T-helper 2 cell treated with Interferon-gamma antibody and Interleukin-4, amounts not matched to agents 100 ng/mL and 5 ng/mL, for 36 hours (primary cell): ENCODE data around the gene PCNX3. TPM values are rescaled to one million over a fixed set of nuclear protein-coding genes. Genes with fewer than 3 reads are reported as not detected.

Source experiments
- intact Hi-C: fragments of 100-400 bp; cut with micrococcal nuclease; formaldehyde crosslinking; loops from one replicate; pipeline ENCODE4 v1.15.1; 2023
- total RNA-seq: library from RNA; stranded (reverse); gene quantifications from 2 replicates; pipeline ENCODE4 v1.2.3, GENCODE V29; 2022

Gene PCNX3
- total RNA-seq, 1 donor from 2014 or later, result 54.8 TPM

DNA sequence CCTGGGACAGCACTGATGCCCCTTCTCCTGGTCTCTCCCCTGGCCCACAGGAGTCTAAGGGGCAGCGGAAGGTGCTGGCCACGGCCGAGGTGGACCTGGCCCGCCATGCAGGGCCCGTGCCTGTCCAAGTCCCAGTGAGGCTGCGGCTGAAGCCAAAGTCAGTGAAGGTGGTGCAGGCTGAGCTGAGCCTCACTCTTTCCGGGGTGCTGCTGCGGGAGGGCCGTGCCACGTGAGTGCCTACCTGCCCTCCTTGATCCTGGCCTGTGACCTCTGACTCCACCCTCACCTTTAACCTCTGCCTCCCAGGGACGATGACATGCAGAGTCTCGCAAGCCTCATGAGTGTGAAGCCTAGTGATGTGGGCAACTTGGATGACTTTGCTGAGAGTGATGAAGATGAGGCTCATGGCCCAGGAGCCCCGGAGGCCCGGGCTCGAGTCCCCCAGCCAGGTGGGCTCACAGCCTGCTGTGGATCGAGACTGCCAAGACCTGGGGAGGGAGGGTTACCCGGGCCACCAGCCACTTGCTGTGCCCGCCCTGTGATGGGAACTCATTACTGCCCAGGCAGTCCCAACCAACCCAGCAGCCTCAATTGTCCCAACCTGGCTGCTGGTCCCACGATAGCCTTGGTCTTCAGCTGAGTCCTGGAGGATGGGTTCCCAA is 35.4 kb upstream of the PCNX3 start:
- intact Hi-C loops, result no loop called here

DNA sequence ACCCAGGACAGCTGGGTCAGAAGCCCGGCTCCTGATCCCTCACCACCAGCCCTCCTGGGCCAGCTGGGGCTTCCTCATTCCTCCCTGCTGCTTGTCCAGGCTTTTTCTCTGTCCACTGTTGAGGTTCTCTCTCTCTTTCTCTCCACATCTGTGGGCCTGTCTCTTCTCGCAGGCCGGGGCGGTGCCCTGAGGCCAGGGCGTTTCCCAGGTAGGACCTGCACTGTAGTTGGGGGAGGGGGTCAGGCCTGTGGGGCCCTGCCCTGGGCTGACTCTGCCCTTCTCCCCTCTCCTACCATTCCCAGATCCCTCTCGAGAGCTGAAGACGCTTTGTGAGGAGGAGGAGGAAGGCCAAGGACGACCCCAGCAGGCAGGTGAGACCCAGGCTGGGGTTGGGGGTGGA is 34.8 kb upstream of the PCNX3 start:
- intact Hi-C loops, result no loop called here

DNA sequence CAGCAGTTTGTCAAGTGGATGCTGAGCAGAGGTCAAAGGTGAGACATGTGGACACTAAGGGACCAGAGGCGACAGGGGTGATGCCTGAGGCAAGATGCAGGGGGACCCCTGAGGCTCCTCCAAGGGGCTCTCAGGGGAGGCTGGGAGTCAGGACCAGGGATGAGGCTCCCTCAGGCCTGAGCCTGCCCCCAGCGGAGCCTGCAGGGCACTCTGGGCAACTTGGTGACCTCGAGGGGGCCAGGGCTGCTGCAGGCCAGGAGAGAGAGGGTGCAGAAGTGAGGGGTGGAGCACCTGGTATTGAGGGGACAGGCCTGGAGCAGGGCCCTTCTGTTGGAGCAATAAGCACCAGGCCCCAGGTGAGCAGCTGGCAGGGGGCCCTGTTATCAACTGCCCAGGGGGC is 33.6 kb upstream of the PCNX3 start:
- intact Hi-C loops, result no loop called here

DNA sequence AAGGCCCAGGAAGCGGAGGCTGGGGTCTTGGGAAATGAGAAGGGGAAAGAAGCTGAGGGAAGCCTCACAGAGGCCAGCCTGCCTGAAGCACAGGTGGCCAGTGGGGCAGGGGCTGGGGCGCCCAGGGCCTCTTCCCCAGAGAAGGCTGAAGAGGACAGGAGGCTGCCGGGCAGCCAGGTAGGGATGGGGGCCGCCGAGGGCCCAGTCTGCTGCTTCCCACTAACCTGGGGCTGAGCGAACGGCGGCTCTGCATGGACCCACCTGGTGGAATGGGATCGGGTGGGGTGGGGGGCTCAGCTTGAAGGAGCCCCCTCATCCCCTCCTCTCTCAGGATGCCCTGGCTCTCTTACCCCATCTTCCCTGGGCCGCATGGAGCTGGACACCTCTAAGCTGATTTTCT is 32.0 kb upstream of the PCNX3 start:
- intact Hi-C loops, result no loop called here

DNA sequence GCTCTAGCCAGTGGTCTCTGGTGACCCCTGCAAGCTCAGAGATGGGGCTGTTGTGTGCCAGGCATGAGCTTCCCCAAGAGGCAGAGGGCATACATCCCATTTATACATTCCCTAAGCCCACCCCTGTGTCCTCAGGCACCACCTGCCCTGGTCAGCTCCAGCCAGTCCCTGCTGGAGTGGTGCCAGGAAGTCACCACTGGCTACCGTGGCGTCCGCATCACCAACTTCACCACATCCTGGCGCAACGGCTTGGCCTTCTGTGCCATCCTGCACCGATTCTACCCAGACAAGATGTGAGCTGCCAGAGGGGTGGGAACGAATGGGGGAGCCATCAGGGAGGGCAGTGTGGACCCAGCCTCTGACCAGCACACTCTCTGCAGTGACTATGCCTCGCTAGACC is 31.5 kb upstream of the PCNX3 start:
- intact Hi-C loops, result no loop called here

DNA sequence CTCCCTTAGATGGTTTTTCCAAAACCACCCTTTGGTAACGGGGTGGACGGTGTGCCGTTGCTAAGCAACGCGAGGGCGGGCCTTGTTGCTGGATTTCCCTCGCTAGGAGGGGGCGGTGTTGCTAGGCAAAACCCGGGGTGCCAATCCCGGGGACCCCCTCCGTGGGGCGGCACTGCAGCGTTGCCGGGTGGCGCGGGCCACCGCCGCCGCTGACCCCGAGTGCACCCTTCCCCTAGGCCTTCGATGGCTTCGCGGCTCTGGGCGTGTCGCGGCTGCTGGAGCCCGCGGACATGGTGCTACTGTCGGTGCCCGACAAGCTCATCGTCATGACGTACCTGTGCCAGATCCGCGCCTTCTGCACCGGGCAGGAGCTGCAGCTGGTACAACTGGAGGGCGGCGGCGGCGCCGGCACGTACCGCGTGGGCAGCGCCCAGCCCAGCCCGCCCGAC is 30.8 kb upstream of the PCNX3 start:
- intact Hi-C loops, result no loop called here

DNA sequence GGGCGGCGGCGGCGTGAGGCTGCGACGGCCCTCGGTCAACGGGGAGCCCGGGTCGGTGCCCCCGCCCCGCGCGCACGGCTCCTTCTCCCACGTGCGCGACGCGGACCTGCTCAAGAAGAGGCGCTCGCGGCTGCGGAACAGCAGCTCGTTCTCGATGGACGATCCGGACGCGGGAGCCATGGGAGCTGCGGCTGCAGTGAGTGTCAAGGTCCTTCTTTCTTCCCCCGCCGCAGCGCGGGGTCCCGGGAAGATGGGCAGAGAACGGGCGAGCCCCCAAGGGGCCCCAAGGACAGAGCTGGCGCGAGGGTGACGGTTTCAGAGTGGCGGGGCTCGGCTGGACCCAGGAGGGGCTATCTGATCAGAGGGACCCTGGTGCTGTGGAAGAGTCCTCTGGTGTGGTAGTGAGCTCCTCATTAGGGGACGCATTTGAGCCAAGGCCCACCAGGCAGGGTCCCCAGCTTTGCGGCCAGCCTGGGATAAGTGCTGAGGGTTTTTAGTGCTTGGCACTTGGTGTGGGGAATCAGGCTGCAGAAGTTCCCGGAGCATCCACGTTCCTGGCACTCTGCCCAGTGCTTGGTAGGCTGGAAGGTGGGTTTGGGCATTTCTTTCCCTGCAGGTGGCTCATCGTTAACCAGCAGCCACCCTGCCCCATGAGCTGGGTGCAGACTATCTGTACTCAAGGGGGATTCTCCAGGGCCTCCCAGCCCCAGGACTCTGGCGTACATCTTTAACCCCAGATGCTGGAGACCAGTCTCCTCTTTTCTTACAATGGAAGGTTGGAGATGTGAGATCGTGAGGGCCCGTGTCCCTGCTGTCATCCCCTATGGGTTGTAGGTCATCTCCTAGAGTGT is 30.0 kb upstream of the PCNX3 start:
- intact Hi-C loops, result no loop called here

DNA sequence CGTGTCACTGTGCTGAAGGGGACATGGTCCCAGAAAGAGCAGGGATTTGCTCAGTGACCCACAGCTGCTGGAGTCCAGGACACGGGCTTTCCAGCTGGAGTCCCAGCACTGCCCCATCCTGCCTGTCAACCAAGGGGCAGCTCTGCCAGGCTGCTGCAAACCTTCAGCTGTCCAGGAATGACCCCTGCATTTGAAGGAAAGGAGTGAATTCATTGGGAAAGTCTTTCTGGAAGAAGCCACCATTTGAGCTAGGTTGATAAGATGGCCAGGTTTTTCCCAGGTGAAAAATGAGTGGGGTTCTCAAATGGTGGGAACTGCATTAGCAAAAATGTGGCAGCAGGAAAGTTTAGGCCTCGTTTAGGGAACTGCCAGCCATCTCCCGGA is 29.3 kb upstream of the PCNX3 start:
- intact Hi-C loops, result no loop called here

DNA sequence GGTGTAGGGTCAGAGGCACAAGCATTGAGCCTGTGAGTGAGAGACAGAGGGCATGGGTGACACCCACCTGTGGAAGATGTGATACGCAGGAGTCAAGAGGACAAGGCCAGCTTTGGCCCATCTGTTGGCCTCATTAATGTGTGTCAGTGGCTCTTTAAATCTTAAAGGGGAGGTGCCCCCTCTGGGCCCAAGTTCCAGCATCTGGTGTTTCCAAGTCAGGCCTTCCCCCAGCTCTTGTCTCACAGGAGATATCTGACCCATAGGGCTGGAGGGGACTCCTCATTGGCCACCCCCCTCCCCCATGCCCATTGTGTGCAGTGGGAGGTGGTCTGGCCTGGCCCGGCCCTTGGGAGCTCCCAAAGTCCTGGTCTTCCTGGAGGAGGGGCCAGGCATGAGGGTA is 28.9 kb upstream of the PCNX3 start:
- intact Hi-C loops, result no loop called here

DNA sequence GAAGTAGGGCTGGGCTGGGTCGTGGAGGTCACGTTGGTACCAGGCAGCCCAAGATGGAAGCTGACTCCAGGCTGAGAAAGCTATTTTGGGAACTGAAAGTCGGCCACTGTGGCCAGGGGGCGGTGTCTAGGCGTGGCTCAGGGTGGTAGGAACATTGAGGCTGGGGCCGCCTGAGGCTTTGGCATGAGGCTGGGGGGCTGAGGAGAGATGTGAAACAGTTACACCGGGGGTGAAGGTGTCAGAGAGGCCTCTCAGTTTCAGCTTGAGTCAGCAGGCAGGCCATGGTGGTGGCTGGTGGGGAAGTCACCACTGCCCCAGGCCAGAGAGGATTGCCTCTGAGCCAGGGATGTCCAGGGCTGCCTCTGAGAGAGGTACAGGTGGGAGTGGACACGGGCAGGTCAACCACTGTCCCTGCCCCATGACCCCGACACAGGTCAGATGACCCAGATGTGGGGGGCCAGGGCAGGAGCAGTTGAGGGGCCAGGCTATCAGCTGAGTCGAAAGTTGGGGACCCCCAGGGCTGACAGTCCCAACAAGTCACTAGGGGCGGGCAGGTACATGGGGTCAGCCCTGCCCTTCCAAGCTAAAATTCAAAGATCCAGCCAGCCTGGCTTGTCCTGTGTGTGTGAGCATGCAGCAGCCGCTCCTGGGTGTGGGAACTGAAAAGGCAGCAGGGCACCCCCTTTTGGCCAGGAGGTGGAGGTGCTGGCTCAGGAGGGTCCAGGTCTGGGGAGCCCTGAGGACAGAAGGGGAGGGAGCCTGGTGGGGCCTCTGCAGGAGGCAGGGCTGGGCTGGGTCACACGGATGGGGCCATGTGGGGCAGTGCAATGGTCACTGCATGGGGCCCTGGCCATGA is 27.1 kb upstream of the PCNX3 start:
- intact Hi-C loops, result loop anchor here (1.0 kb wide), 2 partner anchors 14 to 48 kb away; no protein-coding TSS in a partner anchor

DNA sequence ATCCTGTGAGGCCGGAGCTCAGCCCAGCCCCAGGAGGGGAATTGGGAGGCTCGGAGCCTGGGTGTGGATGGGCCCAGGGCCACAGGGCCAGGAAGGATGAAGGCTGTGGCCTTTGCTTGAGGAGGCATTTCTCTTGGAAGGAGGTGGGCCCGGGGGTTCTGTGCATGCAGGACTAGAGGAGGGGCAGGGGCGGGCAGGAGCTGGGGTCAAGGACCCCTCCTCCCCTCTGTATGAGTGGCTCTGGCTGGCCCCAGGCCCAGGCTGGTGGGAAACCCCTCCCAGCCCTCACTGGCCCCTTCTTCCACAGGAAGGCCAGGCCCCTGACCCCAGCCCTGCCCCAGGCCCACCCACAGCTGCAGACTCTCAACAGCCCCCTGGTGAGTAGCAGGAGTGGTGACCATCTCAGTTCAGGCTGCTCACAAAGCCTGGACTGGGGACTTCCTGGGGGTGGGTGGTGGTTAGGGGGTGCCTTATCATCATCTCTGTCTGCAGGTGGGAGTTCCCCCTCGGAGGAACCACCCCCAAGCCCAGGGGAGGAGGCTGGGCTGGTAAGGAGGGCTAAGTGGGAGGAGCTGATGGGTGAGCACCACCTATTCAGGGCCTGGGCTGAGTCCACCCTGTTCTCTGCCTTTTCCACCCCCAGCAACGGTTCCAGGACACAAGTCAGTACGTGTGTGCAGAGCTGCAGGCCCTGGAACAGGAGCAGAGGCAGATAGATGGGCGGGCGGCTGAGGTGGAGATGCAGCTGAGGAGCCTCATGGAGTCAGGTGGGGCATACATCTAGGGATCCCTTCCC is 25.9 kb upstream of the PCNX3 start:
- intact Hi-C loops, result no loop called here

DNA sequence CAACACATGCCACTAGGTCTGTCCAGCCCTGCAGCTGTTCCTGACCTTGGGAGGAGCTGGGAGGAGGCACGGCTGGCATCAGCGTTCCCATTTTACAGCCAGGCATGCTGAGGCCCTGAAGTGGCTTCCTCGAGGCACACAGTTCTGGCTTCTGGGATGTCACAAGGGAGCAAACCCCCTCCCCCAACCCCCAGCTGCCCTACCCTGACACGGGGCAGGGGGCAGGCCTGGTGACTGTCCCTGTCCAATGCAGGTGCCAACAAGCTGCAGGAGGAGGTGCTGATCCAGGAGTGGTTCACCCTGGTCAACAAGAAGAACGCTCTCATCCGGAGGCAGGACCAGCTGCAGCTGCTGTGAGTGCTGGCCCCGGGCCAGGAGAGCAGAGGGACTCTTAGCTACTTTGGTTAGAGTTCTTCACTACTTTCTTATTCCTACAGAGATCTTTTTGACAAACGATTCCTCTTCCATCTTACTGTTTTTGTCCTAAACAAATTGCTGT is 25.3 kb upstream of the PCNX3 start:
- intact Hi-C loops, result no loop called here

DNA sequence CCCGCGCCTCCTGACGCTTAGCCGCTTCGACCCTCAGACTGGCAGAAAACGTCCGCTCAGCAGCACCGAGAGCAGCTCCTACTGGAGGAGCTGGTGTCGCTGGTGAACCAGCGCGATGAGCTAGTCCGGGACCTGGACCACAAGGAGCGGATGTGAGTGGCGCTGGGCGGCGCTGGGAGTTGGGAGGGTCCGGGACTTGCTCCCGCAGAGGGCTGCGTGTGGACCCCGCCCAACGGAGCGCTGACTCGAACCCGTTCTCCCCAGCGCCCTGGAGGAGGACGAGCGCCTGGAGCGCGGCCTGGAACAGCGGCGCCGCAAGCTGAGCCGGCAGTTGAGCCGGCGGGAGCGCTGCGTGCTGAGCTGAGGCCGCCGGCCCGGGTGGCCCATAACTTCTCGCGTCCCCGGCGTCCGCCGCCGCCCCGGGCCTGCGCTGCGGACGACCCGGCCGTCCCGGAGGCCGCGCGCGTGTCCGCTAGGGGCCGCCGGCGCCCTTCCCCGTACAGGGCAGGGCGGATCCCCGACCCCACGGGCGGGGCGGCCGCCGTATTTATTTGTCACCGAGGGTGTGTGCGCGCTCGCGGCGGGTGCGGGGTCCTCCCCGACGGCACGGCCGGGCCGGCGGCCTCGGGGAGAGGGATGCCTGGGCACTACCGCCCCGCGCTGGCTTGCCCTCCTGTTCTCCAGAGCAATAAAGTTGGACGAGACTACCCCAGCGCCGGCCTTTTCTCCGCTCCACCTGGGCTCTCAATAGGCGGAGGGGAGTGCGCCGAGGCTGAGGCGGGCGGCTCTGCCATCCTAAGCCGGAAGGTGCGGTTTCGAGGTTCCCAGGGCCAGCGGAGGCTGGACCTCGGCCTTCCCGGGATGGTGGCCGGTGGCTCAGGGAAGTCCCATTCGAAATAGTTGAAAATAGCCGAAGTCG is 23.4 kb upstream of the PCNX3 start:
- intact Hi-C loops, result no loop called here

DNA sequence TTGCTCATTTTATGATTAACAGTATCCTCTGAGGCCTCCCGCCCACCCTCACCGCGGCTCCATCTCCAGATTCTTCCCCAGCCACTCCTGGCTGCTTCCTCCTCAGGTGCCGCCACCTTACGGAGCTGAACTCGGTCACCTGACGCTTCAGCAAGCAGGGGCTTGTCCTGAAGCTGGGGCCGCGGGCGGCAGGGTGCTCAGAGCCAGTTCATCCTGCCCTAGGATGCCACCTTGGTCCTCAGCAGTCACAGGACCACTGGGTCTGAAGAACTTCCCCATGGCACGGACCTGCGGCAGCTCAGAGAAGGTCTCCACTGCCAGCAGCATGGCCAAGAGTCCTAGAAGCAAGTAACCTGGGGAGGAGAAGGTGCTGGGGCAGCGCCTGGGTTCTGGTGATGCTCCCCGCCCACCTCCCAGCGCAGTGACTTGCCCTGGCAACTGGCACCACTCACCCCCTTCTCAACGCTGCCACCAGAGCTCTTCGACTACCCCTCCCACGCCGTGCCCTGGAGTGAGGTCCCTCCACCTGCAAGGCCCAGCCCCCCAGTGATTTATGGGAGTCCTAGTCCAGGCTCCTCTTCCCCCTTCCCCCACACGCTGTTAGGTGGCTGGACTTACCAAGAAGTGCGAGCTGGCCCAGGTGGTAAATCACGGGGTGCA is 22.6 kb upstream of the PCNX3 start:
- intact Hi-C loops, result no loop called here

DNA sequence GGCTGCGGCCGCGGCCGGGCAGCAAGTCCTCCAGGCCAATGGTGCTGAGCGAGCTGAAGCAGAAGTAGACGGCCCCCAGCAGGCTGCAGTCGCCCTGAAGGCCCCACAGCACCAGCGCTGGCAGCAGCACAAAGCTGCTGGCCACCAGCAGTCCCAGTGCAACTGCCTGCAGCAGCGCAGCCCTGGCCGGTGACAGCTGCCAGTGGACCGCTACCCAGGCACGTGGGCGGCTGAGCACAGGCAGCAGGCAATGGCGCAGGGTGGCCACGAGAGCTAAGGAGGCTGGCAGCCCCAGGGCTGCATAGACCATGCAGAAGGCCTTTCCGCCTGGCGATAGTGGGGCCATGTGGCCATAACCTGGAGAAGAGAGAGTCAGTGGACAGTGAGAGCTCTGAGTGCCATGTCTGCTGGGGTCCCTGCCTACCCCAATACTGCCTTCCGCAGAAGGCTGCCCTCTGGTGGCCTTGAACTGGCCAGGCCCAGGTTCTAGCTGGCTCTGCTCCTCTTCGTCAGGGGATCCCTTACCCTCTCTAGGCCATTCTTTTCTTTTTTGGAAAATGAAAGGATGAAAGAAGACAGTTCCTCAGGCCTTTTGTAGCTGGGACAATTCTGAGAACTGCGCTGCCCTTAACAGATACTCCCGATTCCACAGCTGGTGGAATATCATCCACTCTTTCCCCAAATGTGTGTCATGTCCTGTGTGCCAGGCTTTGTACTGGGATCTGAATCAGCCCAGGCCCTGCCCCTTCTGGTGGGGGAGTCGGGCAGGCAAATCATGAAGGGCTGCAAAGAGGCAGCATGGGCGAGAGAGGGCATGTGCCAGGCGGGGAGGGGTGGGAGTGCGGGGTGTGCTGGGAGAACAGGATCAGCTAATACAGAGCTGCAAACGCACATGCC is 21.8 kb upstream of the PCNX3 start:
- intact Hi-C loops, result no loop called here

DNA sequence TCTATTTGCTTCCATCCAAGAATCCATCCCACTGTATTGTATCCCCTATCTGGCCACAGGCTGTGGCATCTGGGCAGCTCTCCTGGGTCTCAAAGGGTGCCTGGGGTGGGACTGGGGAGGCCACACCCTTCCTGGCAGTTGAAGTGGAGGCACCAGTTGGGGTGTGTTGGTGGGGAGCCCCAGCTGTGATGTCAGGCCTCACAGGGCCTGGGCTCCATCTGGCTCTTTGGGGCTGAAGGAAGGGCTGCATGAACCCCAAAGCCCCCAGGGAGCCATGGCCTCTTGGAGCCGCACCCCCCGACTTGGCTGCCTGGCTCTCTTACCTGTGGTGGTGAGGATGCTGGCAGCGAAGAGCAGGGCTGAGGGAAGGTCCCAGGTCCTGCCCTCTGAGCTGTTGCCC is 20.4 kb upstream of the PCNX3 start:
- intact Hi-C loops, result no loop called here

DNA sequence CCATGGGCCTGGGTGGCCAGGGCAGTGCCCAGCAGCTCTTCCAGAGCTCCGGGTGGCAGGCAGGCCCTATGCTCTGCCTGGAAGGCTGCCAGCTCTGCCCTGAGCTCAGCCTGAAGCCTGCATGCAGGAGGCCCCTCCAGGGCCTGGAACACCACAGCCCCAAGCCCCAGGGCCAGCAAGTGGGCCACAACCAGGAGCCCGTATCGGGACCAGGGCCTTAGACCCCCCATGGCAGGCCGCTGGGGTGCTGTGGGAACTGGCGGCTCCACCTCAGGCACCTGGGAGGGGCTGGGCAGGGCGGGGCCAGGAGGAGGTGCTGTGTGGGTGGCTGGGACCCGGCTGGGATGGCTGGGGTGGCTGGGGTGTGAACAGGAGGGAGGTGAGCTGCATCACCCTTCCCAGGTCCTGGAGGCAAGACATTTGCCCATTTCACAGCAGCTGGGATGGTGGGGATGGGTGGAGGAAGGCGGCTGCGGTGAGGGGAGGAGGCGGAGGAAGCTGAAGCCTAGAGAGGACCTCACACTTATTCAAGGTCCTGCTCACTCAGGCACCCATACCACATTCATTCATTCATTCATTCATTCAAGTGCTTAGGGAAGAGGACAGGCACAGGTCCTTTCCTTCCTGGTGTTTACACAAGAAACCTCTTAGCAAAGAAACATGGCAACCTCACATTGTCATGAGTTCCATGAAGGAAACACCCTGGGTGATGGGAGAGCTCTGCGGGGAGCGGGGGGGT is 19.9 kb upstream of the PCNX3 start, which contains the start of gene KCNK7:
Gene KCNK7, minus strand, starts transcription at position 258 of the 739 bp plus-strand sequence. Its CDS starts 28 bp downstream, at position 230.
- intact Hi-C loops, result no loop called here
